Amniotic epithelial cell (primary cell): Measurements from ENCODE around the gene DSC3.

Experiments
- DNase-seq: peaks from one replicate; pipeline ENCODE4 v3.0.0-alpha.2; 2010; ENCODE audit warnings: low read depth

DSC3 gene

GRCh38 chr18:30971338-30971956 is 71.1 kb downstream of the DSC3 start:
- DNase-seq, result peak; percentile 32

- DNase-seq, result peak; percentile 57
These were observed 72.2 kb downstream of the DSC3 start for GRCh38 chr18:30970196-30970816.

GRCh38 chr18:30969670-30970170 is 72.8 kb downstream of the DSC3 start:
- no peak for DNase-seq

- no peak for DNase-seq
These were observed 74.8 kb downstream of the DSC3 start for GRCh38 chr18:30967701-30968100.

GRCh38 chr18:30965237-30965636 is 77.3 kb downstream of the DSC3 start:
- no peak for DNase-seq

GRCh38 chr18:30960661-30961060 is 81.9 kb downstream of the DSC3 start:
- no peak for DNase-seq

- peak; percentile 84 for DNase-seq
These were observed 85.5 kb downstream of the DSC3 start for GRCh38 chr18:30957066-30957465.

GRCh38 chr18:30954262-30954661 is 88.3 kb downstream of the DSC3 start:
- no peak for DNase-seq

GRCh38 chr18:30945761-30946160 is 96.8 kb downstream of the DSC3 start:
- no peak for DNase-seq

- no peak for DNase-seq
These were observed 97.6 kb downstream of the DSC3 start for GRCh38 chr18:30944773-30945417.

- DNase-seq, result no peak
These were observed 101.5 kb downstream of the DSC3 start for GRCh38 chr18:30940952-30941539.
